GM18508 (cell line): ENCODE data around the gene CELSR2.
"Not testable (repeated sequence)": the region's sequence is repeated elsewhere in the genome, so short reads cannot be mapped to it uniquely, and the experiment has no call there.

Experiments
- ATAC-seq: cut with Tn5 transposase; IDR thresholded peaks from one replicate; pipeline ENCODE4 v1.9.1; 2021; ENCODE audit warnings: moderate number of reproducible peaks; ENCODE audit not compliant: insufficient read depth, unreplicated experiment

Gene CELSR2

GRCh38 chr1:109248797-109249629 lies at the start of gene CELSR2:
CELSR2 (plus strand) TSS chr1:109249539; CDS start chr1:109250080, 541 bp downstream.
- ATAC-seq = no peak

GRCh38 chr1:109199710-109200109 lies 49.6 kb upstream of the CELSR2 start:
- ATAC-seq = no peak

GRCh38 chr1:109201123-109201703 lies 48.1 kb upstream of the CELSR2 start:
- ATAC-seq = no peak

GRCh38 chr1:109204484-109204883 lies 44.9 kb upstream of the CELSR2 start:
- no peak for ATAC-seq

GRCh38 chr1:109206339-109206738 lies 43.0 kb upstream of the CELSR2 start:
- no peak for ATAC-seq

- no peak for ATAC-seq
Measured at GRCh38 chr1:109207467-109208103, 41.8 kb upstream of the CELSR2 start.

- ATAC-seq = no peak
Measured at GRCh38 chr1:109208394-109208793, 40.9 kb upstream of the CELSR2 start.

GRCh38 chr1:109208836-109209463 lies 40.4 kb upstream of the CELSR2 start:
- no peak for ATAC-seq

GRCh38 chr1:109210058-109210457 lies 39.3 kb upstream of the CELSR2 start:
- no peak for ATAC-seq

- ATAC-seq = no peak
Measured at GRCh38 chr1:109213345-109213823, 36.0 kb upstream of the CELSR2 start.

- ATAC-seq = no peak
Measured at GRCh38 chr1:109213824-109214693, 35.3 kb upstream of the CELSR2 start, which contains the start of gene SARS1. SARS1 (plus strand) TSS chr1:109213918; CDS start chr1:109213993, 75 bp downstream.

GRCh38 chr1:109214695-109215623 lies 34.4 kb upstream of the CELSR2 start:
- ATAC-seq = no peak

- no peak for ATAC-seq
Measured at GRCh38 chr1:109216662-109217061, 32.7 kb upstream of the CELSR2 start.

GRCh38 chr1:109218516-109218915 lies 30.8 kb upstream of the CELSR2 start:
- no peak for ATAC-seq

- not testable (repeated sequence) for ATAC-seq
Measured at GRCh38 chr1:109221201-109221600, 28.1 kb upstream of the CELSR2 start.

- no peak for ATAC-seq
Measured at GRCh38 chr1:109225308-109225707, 24.0 kb upstream of the CELSR2 start.

GRCh38 chr1:109225711-109226445 lies 23.5 kb upstream of the CELSR2 start:
- no peak for ATAC-seq

- no peak for ATAC-seq
Measured at GRCh38 chr1:109228167-109228566, 21.2 kb upstream of the CELSR2 start.
